CD4-positive, alpha-beta T cell (primary cell): ENCODE measurements around the gene SSPN. TPM values are rescaled to one million over a fixed set of nuclear protein-coding genes. Genes with fewer than 3 reads are reported as not detected.

Source experiments
- ATAC-seq: fragments of 200-7000 bp; cut with Tn5 transposase; one replicate; pipeline ENCODE4 v1.10.0; 2022; ENCODE audit warnings: mild to moderate bottlenecking; ENCODE audit not compliant: poor library complexity
- CTCF ChIA-PET: fragments of 350-600 bp; sonication (Branson Sonifier 250); formaldehyde crosslinking; loops from one replicate; lab custom pipeline; 2021; ENCODE audit warnings: antibody characterized with exemption, inconsistent platforms; lab: Charles Lee
- POLR2A ChIA-PET: fragments of 350-600 bp; sonication (Branson Sonifier 250); formaldehyde crosslinking; loops from one replicate; lab custom pipeline; 2021; ENCODE audit warnings: antibody characterized with exemption, inconsistent platforms; lab: Charles Lee
- DNase-seq, 14 experiments: peaks; one replicate each; pipeline ENCODE4 v3.0.0-alpha.2; 2013 to 2020; ENCODE audit warnings: mixed read lengths in 2 of 14
- H3K27ac ChIP-seq, 2 donors: one replicate each; pipeline versions ENCODE4 v1.5.1 to v1.7.0; 2013; ENCODE audit warnings: low read length in 2 of 2, low read depth in 1 of 2, mild to moderate bottlenecking in 1 of 2
- H3K27me3 ChIP-seq, 2 experiments: 1 replicate in 1 of 2; 2 replicates in 1 of 2; pipeline versions ENCODE4 v1.6.1 to v1.7.0; 2013; ENCODE audit warnings: low read length in 2 of 2, control low read depth in 1 of 2, mild to moderate bottlenecking in 1 of 2, moderate library complexity in 1 of 2; ENCODE audit not compliant: insufficient read depth in 2 of 2, control insufficient read depth in 1 of 2
- H3K36me3 ChIP-seq: one replicate; pipeline ENCODE4 v1.6.1; 2013; ENCODE audit warnings: low read length, control low read depth; ENCODE audit not compliant: insufficient read depth
- H3K4me1 ChIP-seq: one replicate; pipeline ENCODE4 v1.6.1; 2013; ENCODE audit warnings: low read length, control low read depth; ENCODE audit not compliant: insufficient read depth
- H3K4me3 ChIP-seq: one replicate; pipeline ENCODE4 v1.5.1; 2013; ENCODE audit warnings: mild to moderate bottlenecking, low read length, moderate library complexity
- H3K9me3 ChIP-seq, 2 experiments: 1 replicate in 1 of 2; 2 replicates in 1 of 2; pipeline versions ENCODE4 v1.6.1 to v1.7.0; 2013; ENCODE audit warnings: low read length in 2 of 2, mild to moderate bottlenecking in 2 of 2, control low read depth in 1 of 2, moderate library complexity in 1 of 2; ENCODE audit not compliant: control insufficient read depth in 1 of 2, insufficient read depth in 1 of 2
- H3K27ac Mint-ChIP-seq: one replicate; pipeline ENCODE4 v1.8.0; 2020; ENCODE audit warnings: mixed read lengths
- H3K27me3 Mint-ChIP-seq: one replicate; pipeline ENCODE4 v1.8.0; 2021; ENCODE audit warnings: mixed read lengths
- H3K36me3 Mint-ChIP-seq: one replicate; pipeline ENCODE4 v1.8.0; 2021; ENCODE audit warnings: low read depth, mixed read lengths
- H3K4me1 Mint-ChIP-seq: one replicate; pipeline ENCODE4 v1.8.0; 2021; ENCODE audit warnings: low read depth, mixed read lengths
- H3K4me3 Mint-ChIP-seq: one replicate; pipeline ENCODE4 v1.8.0; 2020; ENCODE audit warnings: mild to moderate bottlenecking, mixed read lengths
- H3K9me3 Mint-ChIP-seq: one replicate; pipeline ENCODE4 v1.8.0; 2020; ENCODE audit warnings: mixed read lengths
- CTCF ChIP-seq: fragments of 200-600 bp; IDR thresholded peaks from one replicate; pipeline ENCODE4 v1.8.0; 2022; ENCODE audit warnings: antibody characterized with exemption, mild to moderate bottlenecking
- intact Hi-C, 2 experiments: fragments of 100-400 bp; cut with DNase I in 1 of 2; cut with micrococcal nuclease in 1 of 2; formaldehyde crosslinking; loops; one replicate each; pipeline versions ENCODE4 v1.15.1 to v1.9.0; 2023 to 2025; cut with DNase I, micrococcal nuclease
- total RNA-seq, 174 experiments: library from RNA in 2 of 174; stranded (reverse) in 2 of 174; gene quantifications; one replicate each; pipeline ENCODE4 v1.2.3 and lab custom pipeline; 2021 to 2026

The SSPN gene
- total RNA-seq, 2 experiments from 2014 or later, result not detected

DNA sequence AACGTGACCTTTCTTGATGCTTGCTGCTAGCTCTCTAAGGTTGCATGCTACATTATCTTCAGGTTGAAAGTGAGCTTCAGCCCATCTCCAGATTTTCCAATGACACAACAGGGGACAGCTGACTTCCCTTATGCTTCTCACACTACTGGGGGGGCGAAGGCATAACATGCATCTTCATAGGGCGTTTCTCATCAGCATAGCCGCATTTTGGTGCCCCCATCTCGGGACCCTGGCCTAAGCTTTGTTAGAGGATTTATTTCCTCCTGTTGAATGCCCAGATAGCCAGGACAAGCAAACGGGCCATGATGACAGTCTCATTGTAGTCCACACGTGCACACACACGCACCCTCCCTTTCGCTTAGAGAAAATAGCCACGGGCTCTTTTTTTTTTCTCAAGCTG is 30.7 kb downstream of the SSPN start:
- no peak overlapping the region for H3K27ac Mint-ChIP-seq
- Histone ChIP-seq H3K4me1 (no peaks in the 10 kb centered on the region), H3K27ac (no peak overlapping the region), H3K36me3 (no peaks in the 10 kb centered on the region), H3K27me3 (peaks cover 4 to 39% of the 10 kb centered on the region in 2 experiments), H3K9me3 (peaks cover 0 to 7% of the 10 kb centered on the region in 2 experiments), H3K4me3 (no peak overlapping the region)
- peaks cover 48% of the 10 kb centered on the region for H3K27me3 Mint-ChIP-seq
- CTCF ChIA-PET, result no interaction called here
- no peak overlapping the region for H3K4me3 Mint-ChIP-seq
- no peaks in the 10 kb centered on the region for H3K36me3 Mint-ChIP-seq
- DNase-seq (no peak), ATAC-seq (no peak)
- TF ChIP-seq CTCF, result no peak
- no peaks in the 10 kb centered on the region for H3K4me1 Mint-ChIP-seq
- intact Hi-C loops, result no loop called here
- POLR2A ChIA-PET, result no interaction called here
- no peaks in the 10 kb centered on the region for H3K9me3 Mint-ChIP-seq

DNA sequence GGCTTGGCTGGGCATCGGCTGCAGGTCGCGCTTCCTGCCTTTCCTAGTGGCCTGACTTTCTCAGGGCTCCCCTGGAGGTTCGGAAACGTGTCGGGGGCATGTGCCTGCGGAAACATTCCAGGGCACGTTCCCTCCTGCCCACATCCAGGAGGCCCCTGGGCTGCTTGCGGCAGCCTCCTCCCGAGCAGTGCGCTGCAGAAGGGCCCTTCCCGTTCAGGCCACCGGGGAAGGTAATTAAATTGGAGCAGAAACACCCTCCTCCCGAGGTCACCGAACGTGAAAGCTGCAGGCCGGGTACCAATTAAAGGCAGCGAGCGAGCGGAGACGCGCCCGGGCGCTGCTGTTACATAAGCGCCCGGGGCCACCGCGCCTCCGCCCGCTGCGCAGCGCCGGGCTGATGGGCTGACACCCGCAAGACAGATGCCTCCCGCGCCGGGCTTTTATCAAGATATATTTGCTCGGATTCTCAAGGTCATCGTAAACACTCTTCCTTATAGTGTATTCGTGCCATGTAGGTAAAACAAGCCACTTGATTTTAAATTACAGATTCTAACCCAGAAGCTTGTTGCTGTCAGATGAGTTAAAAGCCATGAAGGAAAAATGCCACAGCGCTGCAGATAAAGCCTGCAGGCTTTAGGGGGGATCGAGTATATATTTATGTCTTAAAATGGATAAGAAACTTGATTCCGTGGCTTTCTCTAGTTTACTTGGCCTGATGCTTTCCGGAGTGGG is 31.4 kb downstream of the SSPN start:
- H3K27ac ChIP-seq, result no peak overlapping the region
- Mint-ChIP-seq H3K4me3 (no peak overlapping the region), H3K4me1 (no peaks in the 10 kb centered on the region), H3K27ac (no peak overlapping the region), H3K9me3 (no peaks in the 10 kb centered on the region), H3K36me3 (no peaks in the 10 kb centered on the region), H3K27me3 (peaks cover 48% of the 10 kb centered on the region)
- ChIA-PET POLR2A (no interaction called here), CTCF (no interaction called here)
- no peak for TF ChIP-seq CTCF
- H3K4me1 ChIP-seq, result no peaks in the 10 kb centered on the region
- peaks cover 0 to 7% of the 10 kb centered on the region in 2 experiments for H3K9me3 ChIP-seq
- intact Hi-C loops, result no loop called here
- ATAC-seq (no peak), DNase-seq (peak in 1 of 14 experiments; percentile 2)
- H3K4me3 ChIP-seq, result no peak overlapping the region
- H3K36me3 ChIP-seq, result no peaks in the 10 kb centered on the region
- H3K27me3 ChIP-seq, result peaks cover 4 to 39% of the 10 kb centered on the region in 2 experiments

DNA sequence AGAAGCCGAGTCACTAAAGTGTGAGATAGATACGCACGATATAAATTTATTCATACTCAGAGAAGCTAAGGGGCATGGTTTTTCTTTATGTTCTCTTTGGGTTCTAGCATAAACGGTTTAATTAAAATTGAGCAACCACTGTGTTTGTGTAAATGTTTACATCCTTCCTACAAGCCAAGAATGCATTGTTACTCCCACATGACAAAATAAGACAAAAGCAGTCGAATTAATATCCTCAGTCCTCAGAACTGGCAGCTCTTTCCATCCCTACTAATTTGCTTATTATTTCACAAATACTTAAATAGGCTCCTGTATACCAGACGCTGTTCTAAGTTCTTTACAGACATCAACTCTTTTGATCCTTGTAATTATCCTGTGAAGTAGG is 32.0 kb downstream of the SSPN start:
- Histone ChIP-seq H3K9me3 (peaks cover 0 to 7% of the 10 kb centered on the region in 2 experiments), H3K4me3 (no peak overlapping the region), H3K4me1 (no peaks in the 10 kb centered on the region), H3K27ac (no peak overlapping the region), H3K36me3 (no peaks in the 10 kb centered on the region), H3K27me3 (peaks cover 4 to 39% of the 10 kb centered on the region in 2 experiments)
- H3K4me1 Mint-ChIP-seq, result no peaks in the 10 kb centered on the region
- no peak for DNase-seq
- no peak for ATAC-seq
- ChIA-PET CTCF (no interaction called here), POLR2A (no interaction called here)
- H3K4me3 Mint-ChIP-seq, result no peak overlapping the region
- no peak overlapping the region for H3K27ac Mint-ChIP-seq
- H3K9me3 Mint-ChIP-seq, result no peaks in the 10 kb centered on the region
- peaks cover 48% of the 10 kb centered on the region for H3K27me3 Mint-ChIP-seq
- TF ChIP-seq CTCF, result no peak
- intact Hi-C loops, result no loop called here
- no peaks in the 10 kb centered on the region for H3K36me3 Mint-ChIP-seq
